HL-60 (cell line): ENCODE data around the gene PROM1.

ENCODE experiments used
- DNase-seq, 2 experiments: peaks; one replicate each; pipeline ENCODE4 v3.0.0-alpha.2; 2010 to 2020; ENCODE audit warnings: low read depth in 1 of 2, low spot score in 1 of 2
- H3K27ac ChIP-seq: fragments of 250-450 bp; sonication (Bioruptor Pico); replicated peaks from 2 replicates; pipeline ENCODE4 v1.5.1; 2020; ENCODE audit warnings: mild to moderate bottlenecking, moderate library complexity
- H3K27me3 ChIP-seq: fragments of 250-450 bp; sonication (Bioruptor Pico); 2 replicates; pipeline ENCODE4 v1.5.1; 2021; ENCODE audit warnings: mild to moderate bottlenecking, moderate library complexity; ENCODE audit not compliant: insufficient read depth, poor library complexity, severe bottlenecking
- H3K4me3 ChIP-seq: replicated peaks from 2 replicates; pipeline ENCODE4 v1.5.1; 2011; ENCODE audit warnings: mild to moderate bottlenecking, control low read depth, low read length; ENCODE audit not compliant: insufficient read depth
- GABPA ChIP-seq: IDR thresholded peaks from 2 replicates; pipeline ENCODE4 v1.6.1; 2012; ENCODE audit warnings: low read depth
- POLR2AphosphoS5 ChIP-seq: IDR thresholded peaks from 2 replicates; pipeline ENCODE4 v1.6.1; 2012; ENCODE audit warnings: low read depth
- SPI1 ChIP-seq: IDR thresholded peaks from 2 replicates; pipeline ENCODE4 v1.6.1; 2012; ENCODE audit warnings: low read depth, mild to moderate bottlenecking, borderline replicate concordance
- TF ChIP-seq, protein P1 (sequence below): IDR thresholded peaks from one replicate; pipeline ENCODE4 v1.5.1; 2011; ENCODE audit warnings: low read length, control low read depth, inconsistent platforms; ENCODE audit not compliant: insufficient read depth
- TF ChIP-seq, protein P2 (sequence below): IDR thresholded peaks from 2 replicates; pipeline ENCODE4 v1.6.1; 2012; ENCODE audit warnings: low read depth; ENCODE audit not compliant: insufficient replicate concordance

The PROM1 gene

DNA sequence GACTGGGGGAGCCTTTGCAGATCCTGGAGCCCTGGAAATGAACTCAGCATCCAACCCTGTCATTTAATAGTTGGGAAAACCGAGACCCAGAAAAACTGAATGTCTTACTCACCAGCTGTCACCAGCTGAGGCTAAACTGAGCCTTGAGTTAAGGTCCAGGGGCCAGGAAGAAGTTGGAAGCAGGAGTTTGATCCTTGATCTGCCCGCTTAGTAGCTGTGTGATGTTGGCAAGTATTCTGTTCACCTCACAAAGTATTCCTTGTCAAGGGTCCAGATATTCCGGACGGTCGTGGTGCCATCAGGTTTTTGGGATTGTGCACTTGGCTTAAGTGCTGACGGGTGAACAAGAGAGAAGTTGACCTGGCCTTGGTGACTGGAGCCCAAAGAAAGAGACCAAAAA is 30.7 kb upstream of the PROM1 start:
- no peaks in the 10 kb centered on the region for H3K27me3 ChIP-seq
- TF ChIP-seq GABPA (no peak), POLR2AphosphoS5 (no peak), SPI1 (no peak)
- TF ChIP-seq, protein P1, sequence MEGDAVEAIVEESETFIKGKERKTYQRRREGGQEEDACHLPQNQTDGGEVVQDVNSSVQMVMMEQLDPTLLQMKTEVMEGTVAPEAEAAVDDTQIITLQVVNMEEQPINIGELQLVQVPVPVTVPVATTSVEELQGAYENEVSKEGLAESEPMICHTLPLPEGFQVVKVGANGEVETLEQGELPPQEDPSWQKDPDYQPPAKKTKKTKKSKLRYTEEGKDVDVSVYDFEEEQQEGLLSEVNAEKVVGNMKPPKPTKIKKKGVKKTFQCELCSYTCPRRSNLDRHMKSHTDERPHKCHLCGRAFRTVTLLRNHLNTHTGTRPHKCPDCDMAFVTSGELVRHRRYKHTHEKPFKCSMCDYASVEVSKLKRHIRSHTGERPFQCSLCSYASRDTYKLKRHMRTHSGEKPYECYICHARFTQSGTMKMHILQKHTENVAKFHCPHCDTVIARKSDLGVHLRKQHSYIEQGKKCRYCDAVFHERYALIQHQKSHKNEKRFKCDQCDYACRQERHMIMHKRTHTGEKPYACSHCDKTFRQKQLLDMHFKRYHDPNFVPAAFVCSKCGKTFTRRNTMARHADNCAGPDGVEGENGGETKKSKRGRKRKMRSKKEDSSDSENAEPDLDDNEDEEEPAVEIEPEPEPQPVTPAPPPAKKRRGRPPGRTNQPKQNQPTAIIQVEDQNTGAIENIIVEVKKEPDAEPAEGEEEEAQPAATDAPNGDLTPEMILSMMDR, result no peak
- TF ChIP-seq, protein P2, sequence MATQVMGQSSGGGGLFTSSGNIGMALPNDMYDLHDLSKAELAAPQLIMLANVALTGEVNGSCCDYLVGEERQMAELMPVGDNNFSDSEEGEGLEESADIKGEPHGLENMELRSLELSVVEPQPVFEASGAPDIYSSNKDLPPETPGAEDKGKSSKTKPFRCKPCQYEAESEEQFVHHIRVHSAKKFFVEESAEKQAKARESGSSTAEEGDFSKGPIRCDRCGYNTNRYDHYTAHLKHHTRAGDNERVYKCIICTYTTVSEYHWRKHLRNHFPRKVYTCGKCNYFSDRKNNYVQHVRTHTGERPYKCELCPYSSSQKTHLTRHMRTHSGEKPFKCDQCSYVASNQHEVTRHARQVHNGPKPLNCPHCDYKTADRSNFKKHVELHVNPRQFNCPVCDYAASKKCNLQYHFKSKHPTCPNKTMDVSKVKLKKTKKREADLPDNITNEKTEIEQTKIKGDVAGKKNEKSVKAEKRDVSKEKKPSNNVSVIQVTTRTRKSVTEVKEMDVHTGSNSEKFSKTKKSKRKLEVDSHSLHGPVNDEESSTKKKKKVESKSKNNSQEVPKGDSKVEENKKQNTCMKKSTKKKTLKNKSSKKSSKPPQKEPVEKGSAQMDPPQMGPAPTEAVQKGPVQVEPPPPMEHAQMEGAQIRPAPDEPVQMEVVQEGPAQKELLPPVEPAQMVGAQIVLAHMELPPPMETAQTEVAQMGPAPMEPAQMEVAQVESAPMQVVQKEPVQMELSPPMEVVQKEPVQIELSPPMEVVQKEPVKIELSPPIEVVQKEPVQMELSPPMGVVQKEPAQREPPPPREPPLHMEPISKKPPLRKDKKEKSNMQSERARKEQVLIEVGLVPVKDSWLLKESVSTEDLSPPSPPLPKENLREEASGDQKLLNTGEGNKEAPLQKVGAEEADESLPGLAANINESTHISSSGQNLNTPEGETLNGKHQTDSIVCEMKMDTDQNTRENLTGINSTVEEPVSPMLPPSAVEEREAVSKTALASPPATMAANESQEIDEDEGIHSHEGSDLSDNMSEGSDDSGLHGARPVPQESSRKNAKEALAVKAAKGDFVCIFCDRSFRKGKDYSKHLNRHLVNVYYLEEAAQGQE, result no peak
- H3K27ac ChIP-seq, result no peak overlapping the region
- no peak for DNase-seq
- H3K4me3 ChIP-seq, result no peak overlapping the region

DNA sequence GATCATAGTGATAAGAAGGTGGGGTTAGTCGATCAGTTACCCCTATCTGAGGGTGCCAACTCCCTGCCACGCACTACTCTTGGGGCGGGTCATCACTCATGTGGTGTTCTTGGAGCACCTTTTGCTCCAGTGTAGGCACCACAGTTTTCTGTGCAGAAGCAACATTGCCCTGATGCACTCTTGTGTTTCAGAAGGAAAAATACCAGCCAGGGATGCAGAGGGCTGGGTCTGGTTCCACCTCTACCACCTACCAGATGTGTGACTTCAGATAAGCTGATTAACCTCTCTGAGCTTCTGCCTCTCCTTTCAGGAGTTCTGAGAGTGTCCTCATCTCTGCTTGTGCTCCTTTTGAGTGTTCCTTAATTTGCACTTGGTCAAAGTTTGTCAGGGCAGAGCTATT is 29.9 kb upstream of the PROM1 start:
- no peak for DNase-seq
- H3K27me3 ChIP-seq, result no peaks in the 10 kb centered on the region
- H3K4me3 ChIP-seq, result no peak overlapping the region
- TF ChIP-seq, protein P1, result no peak
- TF ChIP-seq, protein P2, result no peak
- no peak for TF ChIP-seq SPI1
- no peak for TF ChIP-seq POLR2AphosphoS5
- TF ChIP-seq GABPA, result no peak
- no peak overlapping the region for H3K27ac ChIP-seq

DNA sequence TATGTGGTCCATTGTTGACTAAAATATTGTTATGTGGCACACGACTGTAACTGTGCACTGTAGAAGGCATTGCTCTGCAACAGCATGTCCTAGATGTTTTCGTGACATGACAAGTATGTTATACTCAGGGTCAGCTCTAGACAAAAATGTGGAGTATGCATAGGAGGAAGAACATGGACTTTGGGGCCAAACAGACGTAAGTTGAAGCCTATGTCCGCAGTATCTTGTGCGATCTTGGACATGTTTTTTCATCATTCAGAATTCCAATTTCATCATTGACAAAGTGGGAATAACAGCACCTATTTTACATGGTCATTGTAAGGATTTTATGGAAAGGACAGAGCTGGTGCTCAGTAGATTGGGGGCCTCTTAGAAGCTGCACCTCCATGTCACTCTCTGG is 27.7 kb upstream of the PROM1 start:
- no peak overlapping the region for H3K4me3 ChIP-seq
- no peak for DNase-seq

More for the DNA sequence above, 27.7 kb upstream of the PROM1 start:
- Histone ChIP-seq H3K27ac (no peak overlapping the region), H3K27me3 (no peaks in the 10 kb centered on the region)
- TF ChIP-seq, protein P1, result no peak
- TF ChIP-seq SPI1, result no peak
- TF ChIP-seq POLR2AphosphoS5, result no peak
- TF ChIP-seq, protein P2, result no peak
- no peak for TF ChIP-seq GABPA
